ENCODE data around the gene PRAMEF12.
"Not testable (repeated sequence)": the region's sequence is repeated elsewhere in the genome, so short reads cannot be mapped to it uniquely, and the experiment has no call there.

- TF ChIP-seq, protein P1, sequence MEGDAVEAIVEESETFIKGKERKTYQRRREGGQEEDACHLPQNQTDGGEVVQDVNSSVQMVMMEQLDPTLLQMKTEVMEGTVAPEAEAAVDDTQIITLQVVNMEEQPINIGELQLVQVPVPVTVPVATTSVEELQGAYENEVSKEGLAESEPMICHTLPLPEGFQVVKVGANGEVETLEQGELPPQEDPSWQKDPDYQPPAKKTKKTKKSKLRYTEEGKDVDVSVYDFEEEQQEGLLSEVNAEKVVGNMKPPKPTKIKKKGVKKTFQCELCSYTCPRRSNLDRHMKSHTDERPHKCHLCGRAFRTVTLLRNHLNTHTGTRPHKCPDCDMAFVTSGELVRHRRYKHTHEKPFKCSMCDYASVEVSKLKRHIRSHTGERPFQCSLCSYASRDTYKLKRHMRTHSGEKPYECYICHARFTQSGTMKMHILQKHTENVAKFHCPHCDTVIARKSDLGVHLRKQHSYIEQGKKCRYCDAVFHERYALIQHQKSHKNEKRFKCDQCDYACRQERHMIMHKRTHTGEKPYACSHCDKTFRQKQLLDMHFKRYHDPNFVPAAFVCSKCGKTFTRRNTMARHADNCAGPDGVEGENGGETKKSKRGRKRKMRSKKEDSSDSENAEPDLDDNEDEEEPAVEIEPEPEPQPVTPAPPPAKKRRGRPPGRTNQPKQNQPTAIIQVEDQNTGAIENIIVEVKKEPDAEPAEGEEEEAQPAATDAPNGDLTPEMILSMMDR (IDR thresholded peaks at IDR 0.05; ENCODE audit: poor library complexity): not testable (repeated sequence)
- not testable (repeated sequence) for TF ChIP-seq EZH2 (IDR thresholded peaks at IDR 0.05; ENCODE audit: borderline replicate concordance)
Observed at GRCh38 chr1:12731084-12731483, 42.5 kb upstream of the PRAMEF12 start.

All from hepatocyte (in vitro differentiated cells).